HG02884 (cell line): Measurements from ENCODE around the gene SIX5.

Experiments used
- ATAC-seq: cut with Tn5 transposase; IDR thresholded peaks from one replicate; pipeline ENCODE4 v1.9.1; 2021; ENCODE audit warnings: mild to moderate bottlenecking, moderate library complexity; ENCODE audit not compliant: unreplicated experiment

Gene SIX5

DNA sequence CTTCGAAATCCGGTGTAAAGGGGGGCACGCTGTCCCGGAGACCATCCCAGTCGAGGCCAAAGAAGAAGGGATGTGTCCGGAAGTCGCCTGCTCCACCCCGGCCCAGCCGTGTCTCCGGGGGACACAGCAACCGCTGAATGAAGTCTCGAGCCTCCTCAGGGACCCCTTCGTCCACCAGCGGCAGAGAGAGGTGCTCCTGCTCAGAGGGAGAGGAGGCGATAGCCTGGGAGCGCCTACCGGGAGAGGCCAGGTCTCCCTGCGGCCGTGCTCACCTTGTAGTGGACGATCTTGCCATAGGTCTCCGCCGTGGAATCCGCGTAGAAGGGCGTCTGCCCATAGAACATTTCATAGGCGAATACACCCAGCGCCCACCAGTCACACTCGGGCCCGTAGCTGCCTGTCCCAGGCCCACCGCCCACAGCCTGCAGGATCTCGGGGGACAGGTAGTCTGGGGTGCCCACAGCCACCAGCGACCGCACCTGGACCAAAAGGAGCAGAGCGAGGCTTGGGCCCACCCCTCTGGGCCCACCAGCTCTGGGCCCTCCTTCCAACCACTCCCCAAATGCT, 8.4 kb upstream of the SIX5 start:
- no peak for ATAC-seq

- no peak for ATAC-seq
Observed at GRCh38 chr19:45774765-45775164, 5.7 kb upstream of the SIX5 start.

DNA sequence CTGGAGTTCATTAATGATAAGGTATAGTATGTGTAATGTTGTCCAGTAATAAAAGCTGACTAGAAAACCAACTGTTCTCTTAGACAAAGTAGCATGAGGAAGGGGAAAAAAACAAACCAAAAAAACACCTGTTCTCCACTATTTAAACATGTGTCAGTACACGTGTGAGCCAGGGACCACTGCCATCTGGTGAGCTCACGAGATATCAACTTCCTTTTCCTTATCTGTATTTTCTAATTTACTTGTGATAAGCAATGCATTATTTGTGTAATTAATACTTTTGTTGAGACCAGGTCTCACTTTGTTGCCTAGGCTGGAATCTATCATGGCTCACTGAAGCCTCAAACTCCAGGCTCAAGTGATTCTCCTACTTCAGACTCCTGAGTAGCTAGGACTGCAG, 4.3 kb upstream of the SIX5 start:
- ATAC-seq = no peak

GRCh38 chr19:45772912-45773311, 3.9 kb upstream of the SIX5 start:
- ATAC-seq = no peak

DNA sequence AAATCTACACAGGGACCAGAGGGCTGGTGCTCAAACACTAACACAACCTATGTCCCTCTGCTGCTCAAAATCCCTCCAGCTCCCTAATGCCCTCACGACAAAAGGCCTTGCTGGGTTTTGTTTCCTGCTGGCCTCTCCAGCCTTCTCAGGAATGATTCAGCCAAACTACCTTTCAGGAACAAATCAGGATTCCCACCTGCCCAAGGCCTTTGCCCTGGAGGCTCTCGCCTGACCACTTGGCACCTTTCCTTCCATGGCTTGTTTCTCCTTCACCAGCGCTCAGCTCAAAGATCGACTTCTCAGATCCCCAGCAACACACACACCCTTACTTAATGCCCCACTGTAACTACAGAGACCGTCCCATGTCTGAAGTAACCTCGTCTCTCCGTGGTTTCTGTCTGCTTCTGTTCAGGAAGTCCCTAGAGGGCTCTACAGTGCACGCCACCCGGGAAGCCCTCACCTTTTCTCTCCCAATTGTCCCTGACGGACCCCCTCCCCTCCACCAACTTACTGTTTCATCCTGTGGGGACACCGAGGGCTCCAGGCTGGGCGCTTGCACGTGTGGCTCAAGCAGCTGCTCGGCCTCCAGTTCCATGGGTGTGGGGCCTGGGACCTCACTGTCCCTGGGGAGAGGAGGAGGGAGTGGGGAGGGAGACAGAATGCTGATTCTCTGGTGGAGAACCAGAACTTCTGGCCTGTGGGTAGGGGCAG, 3.2 kb upstream of the SIX5 start:
- no peak for ATAC-seq

- no peak for ATAC-seq
Observed at GRCh38 chr19:45771311-45771933, 2.4 kb upstream of the SIX5 start.

- peak; percentile 43 for ATAC-seq
Observed at GRCh38 chr19:45770192-45771101, 1.4 kb upstream of the SIX5 start.

GRCh38 chr19:45769821-45770191, 754 bp upstream of the SIX5 start:
- no peak for ATAC-seq

GRCh38 chr19:45768655-45768983, 433 bp downstream of the SIX5 start:
- no peak for ATAC-seq

DNA sequence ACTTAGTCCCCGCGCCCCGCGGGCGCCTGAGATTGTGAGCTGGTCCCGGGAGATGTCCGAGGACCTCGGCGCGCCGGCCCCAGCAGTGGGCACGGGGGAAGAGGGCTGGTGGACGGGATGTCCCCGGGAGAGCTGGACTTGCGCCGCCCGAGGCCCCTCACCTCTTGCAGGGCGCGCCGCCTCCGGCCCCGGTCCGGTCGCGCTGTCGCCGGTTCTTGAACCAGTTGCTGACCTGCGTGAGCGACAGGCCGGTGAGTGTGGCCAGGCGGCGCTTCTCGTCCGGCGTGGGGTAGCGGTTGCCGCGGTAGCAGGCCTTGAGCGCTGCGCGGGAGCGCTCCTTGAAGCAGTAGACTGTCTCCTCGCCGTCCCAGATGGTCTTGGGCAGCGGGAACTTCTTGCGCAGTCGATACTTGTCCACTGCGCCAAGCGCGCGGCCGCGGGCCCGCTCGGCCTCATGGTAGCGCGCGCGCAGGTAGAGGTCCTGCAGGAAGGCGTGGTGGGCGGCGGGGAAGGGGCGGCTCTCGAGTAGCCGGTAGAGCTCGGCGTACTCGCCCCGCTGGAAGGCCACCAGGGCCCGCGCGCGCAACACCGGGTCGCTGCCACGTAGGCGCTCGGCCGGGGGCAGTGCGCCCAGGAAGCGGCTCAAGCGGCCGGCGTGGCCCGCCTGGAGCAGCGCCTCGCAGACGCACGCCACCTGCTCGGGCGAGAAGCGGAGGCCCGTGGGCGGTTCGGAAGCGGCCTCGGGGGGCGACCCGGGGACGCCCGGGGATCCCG, 984 bp downstream of the SIX5 start:
- no peak for ATAC-seq

GRCh38 chr19:45767410-45767880, 1.6 kb downstream of the SIX5 start:
- no peak for ATAC-seq

DNA sequence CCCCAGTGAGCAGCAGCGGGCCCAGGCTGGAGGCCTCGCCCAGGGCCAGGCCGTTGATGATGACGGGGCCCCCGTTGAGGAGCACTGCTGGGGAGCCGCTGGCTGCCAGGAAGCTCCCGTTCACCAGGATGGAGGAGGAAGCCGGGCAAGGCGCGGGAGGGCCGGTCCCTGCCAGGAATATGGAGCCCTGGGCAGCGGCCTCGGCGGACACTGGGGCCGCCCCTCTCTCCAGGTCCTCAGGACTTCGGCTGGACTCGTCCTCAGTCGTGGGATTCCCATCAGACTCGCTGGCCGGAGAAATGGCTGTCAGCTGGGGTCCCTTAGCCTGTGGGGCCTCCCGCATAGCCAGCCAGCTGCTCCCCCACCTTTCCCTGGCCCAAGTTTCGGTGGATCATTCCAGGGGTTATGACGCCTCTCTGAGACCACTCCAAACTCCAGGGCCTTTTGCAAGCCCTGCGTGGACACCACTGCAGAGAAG, 2.1 kb downstream of the SIX5 start:
- no peak for ATAC-seq

DNA sequence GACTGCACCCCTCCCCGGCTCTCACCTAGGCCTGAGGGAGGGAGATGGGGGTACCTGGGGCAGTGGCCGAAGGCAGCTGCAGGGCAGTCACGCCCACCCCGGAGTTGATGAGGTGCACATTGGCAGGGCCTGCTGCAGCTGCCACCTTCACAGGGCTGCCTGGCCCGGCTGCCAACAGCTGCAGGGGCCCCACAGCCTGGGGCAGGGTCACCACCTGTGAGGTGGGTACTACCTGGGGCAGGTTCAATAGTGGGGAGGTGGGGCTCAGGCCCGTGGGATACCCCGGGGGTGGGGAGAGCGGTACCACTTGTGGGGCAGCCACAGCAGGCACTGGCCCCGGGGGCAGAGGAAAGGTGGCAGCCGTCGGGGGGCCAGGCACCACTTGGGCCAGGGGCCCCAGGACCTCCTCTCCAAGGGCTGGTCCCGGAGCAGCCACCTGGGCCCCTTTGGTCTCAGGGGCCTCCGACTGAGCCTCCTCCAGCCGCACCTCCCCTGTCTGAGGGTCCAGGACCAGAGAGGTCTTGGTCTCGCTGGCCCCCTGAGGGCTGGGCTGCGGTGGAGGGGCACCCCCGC, 2.7 kb downstream of the SIX5 start:
- no peak for ATAC-seq

GRCh38 chr19:45765702-45766295, 3.3 kb downstream of the SIX5 start:
- no peak for ATAC-seq

GRCh38 chr19:45764945-45765701, 3.9 kb downstream of the SIX5 start:
- no peak for ATAC-seq

DNA sequence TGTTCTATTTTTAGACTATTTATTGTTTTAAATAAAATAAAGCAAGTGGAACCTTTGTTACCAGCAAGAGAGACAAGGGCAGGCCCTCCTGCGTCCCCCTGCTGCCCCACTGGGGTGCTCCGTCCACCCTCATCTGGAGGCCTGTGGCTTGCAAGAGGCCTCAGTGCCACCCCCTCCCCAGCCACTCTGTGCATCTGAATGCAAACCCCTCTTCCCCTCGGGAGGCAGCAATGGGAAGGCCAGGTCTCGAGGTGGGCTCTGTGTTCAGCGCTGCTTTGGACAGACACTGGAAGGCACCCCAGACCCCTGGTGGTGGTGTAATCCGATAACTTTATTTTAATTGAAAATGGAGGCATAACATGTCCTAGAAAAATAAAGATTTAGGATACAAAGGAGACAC, 4.6 kb downstream of the SIX5 start:
- ATAC-seq = no peak

DNA sequence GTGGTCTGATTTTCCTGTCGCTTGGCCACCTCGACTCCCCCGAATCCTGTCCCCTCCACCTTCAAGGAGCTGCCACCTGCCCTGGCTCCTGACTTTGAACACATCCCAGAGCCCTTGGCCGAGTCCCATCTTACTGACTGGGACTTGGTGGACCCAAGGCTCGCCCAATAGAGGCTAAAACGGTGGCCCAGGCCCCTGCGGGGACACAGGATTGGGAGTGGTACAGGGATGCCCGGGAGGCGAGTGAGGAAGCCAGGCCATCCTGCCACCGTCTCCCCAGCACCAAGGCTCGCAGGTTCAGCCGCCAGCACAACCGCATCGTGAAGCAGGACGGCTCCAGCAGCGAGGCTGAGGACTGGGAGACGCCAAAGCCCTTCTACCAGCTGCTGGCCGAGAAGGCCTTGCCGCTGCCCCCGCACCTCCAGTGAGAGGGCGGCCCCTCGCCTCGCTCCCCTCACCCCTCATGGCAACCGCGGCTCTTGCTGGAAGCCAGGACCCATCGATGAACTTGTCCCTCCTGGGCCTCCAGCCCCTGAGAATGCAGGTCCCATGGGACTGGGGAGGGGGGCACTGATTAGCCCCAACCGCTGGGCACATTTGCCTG, 5.3 kb downstream of the SIX5 start:
- ATAC-seq = no peak

DNA sequence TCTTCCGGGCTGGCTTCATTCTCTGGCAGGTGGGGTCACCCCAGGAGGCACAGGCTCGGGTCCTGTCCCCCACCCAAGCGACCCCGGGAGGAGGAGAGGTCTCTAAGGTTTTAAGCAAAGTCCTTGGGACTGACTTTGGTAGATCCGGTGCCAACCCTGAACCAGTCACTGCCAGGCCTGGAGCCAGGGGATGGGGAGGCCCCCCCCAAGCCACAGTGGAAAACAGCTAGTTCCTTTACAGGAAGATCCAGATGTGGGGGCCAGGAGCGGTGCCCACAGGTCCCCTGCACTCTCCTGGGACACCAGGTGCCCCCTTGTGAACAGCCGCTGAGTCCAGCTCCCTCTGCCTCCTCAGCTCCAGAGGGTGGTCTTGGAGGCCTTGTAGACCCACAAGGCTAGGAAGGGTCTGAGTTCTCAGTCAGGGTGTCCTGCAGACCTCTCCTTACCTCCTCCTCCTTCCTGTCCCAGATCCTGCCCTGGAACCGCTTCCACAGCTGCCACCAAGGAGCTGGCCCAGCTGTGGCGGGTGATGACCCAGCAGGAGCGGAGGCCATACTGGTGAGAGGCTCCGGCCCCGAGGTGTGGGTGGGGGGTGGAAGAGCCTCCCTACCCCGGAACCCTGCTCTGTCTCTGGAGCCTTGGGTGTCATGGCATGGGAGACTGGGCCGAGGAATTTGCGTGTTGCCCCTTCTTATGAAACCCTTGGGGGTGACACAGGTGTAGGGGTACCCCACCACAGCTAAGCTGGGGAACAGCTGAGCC, 6.0 kb downstream of the SIX5 start:
- ATAC-seq = no peak
